Subcutaneous adipose tissue (tissue), 4 donors: ENCODE measurements around the gene BYSL. TPM values are rescaled to one million over a fixed set of nuclear protein-coding genes. Genes with fewer than 3 reads are reported as not detected.

Experiments used
- total RNA-seq, 4 donors: library from RNA; depleted of rRNA; stranded (reverse); fragments of >200 nt; gene quantifications; one replicate each; pipeline ENCODE4 v1.1.0, GENCODE V29; 2016
- TF ChIP-seq, protein P1 (sequence below): fragments of 450-650 bp; IDR thresholded peaks from one replicate; pipeline ENCODE4 v1.5.1; 2016; ENCODE audit warnings: low read depth, mild to moderate bottlenecking, control low read depth, antibody characterized with exemption, moderate library complexity

The BYSL gene, protein sequence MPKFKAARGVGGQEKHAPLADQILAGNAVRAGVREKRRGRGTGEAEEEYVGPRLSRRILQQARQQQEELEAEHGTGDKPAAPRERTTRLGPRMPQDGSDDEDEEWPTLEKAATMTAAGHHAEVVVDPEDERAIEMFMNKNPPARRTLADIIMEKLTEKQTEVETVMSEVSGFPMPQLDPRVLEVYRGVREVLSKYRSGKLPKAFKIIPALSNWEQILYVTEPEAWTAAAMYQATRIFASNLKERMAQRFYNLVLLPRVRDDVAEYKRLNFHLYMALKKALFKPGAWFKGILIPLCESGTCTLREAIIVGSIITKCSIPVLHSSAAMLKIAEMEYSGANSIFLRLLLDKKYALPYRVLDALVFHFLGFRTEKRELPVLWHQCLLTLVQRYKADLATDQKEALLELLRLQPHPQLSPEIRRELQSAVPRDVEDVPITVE
- 10 to 100 TPM in 1 of 4 donors, 1 to 10 TPM in 3; 3.2 to 12.1 (median 6.2) TPM for total RNA-seq

DNA sequence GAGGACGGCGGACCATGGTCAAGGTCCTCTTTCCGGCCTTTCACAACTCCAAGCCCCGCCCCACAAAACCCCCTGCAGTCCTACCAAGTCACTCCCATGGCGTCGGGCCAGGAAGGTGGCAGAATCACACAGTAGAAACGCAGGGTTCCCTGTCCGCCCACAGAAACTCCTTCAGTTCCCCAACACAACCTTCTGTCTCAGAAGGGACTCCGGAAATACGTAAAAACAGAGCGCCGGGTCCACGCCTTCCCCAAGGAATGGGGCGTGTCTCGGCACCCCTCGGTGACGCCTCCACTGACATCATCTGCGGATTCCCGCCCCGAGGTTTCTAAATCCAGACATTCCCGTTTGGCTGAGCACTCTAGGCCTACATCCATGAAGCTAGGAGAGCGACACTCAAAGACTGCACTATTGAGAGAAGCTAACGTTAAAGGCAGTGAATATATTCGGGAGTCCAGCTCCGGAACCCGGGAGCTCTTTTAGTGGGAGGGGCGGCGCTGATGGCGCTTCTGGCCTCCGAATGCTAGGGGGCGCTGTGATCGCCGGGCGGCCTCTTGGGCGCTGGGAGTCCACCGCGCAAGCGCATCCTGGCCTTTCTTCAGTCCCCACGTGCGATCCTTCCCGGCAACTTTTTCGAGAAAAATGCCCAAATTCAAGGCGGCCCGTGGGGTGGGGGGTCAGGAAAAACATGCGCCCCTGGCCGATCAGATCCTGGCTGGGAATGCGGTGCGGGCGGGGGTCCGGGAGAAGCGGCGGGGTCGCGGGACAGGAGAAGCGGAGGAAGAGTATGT is at the start of gene BYSL, which contains the start of gene MED20:
Gene BYSL (plus strand): TSS at position 579 of the 791 bp plus-strand sequence. CDS start 64 bp downstream, at position 643.
Gene MED20 (minus strand): TSS at position 219 of the 791 bp plus-strand sequence. CDS start 121 bp downstream, at position 98.
- TF ChIP-seq, protein P1, sequence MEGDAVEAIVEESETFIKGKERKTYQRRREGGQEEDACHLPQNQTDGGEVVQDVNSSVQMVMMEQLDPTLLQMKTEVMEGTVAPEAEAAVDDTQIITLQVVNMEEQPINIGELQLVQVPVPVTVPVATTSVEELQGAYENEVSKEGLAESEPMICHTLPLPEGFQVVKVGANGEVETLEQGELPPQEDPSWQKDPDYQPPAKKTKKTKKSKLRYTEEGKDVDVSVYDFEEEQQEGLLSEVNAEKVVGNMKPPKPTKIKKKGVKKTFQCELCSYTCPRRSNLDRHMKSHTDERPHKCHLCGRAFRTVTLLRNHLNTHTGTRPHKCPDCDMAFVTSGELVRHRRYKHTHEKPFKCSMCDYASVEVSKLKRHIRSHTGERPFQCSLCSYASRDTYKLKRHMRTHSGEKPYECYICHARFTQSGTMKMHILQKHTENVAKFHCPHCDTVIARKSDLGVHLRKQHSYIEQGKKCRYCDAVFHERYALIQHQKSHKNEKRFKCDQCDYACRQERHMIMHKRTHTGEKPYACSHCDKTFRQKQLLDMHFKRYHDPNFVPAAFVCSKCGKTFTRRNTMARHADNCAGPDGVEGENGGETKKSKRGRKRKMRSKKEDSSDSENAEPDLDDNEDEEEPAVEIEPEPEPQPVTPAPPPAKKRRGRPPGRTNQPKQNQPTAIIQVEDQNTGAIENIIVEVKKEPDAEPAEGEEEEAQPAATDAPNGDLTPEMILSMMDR: no peak

DNA sequence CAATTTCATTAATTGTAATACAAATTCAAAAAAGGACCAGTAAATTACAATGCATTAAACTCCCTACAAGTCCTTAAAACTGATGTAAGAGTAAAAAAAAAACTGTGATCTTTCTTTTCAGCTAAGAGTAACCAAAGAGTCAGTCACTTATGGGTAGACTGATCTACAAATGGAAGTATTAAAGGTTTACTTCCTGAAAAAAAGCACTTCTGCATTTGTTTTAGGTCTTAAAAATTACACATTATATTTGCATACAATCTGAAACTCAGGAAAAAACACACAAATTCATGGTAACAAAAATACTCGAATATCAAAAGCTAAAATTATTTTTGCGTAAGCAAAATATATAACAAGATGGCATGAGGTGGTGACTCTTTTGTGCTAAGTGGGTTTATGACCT is 49.6 kb upstream of the BYSL start:
- TF ChIP-seq, protein P1: no peak

DNA sequence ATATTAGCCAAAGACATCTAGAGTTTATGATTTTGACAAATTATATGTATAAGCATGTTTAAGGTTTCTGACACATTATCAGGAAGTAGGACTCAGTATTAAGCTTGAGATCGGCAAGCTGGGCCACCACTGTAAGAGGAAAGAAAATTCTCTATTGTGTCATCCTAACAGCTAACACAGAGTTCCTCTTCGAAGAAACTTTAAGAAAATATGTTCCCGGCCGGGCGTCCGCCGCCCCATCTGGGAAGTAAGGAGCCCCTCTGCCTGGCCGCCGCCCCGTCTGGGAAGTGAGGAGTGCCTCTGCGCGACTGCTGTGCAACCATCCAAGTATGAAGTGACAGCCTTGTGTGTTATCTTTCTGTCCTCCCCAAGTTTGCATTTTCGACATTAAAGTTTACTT is 49.2 kb upstream of the BYSL start:
- TF ChIP-seq, protein P1: no peak

DNA sequence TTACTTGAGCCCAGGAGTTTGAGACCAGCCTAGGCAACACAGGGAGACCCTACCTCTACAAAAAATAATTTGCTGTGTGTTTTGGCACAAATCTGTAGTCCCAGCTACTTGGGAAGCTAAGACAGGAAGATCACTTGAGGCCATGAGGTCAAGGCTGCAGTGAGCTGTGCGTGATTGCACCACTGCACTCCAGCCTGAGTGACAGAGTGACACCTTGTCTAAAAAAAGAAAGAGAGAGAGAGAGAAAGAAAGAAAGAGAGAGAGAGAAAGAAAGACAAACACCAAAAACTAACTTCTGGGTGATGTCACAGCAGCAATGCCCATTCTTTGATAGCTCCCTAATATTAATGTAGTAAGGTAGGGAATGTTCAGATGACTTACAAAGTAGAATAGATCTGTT is 46.6 kb upstream of the BYSL start:
- TF ChIP-seq, protein P1: no peak

DNA sequence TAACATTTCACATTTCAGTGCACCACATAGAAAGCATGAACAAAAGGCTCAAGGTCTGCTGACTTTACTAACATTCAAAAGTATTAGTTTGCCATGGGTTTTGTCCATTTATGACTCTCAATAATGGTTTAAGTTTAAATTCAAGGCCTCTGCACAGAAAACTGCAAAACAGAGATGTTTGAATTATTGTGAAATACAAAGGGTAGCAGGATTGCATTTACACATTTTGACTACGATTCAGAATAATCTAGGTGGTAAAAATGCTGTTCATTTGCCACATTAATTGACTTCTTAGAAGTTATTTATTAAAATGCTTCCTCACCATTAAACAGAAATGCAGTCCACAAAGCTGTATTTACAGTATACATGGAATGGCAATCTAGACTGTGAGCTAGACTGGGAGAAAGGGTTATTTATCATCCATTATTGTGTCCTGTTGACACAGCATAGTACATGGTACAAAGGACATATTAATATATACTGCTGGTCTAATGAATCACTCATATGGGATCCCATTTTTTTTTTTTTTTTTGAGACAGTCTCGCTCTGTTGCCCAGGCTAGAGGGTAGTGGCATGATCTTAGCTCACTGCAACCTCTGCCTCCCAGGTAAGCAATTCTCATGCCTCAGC is 44.1 kb upstream of the BYSL start:
- TF ChIP-seq, protein P1: no peak

DNA sequence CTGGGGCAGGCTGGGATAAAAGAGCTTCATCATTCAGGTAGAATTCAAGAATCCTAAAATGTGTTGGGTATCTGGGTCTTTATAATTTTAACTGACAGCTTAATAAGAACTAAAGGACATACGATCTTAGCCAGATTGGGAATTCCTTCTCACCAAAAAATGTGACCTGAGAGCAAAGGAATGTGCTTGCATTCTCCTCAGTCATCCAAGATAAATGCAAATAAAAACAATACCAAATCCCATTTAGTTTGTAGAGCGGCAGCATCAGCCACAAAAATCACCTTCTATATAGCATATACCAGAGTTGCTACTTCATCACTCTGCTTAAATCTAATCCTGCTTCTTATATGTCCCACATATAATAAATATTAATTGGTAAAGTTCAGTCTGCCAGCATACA is 43.1 kb upstream of the BYSL start:
- TF ChIP-seq, protein P1: no peak
